Mesendoderm (in vitro differentiated cells): Measurements from ENCODE around the gene FBLN2.

Experiments used
- DNase-seq: peaks from one replicate; pipeline ENCODE4 v3.0.0; 2013
- H2AK5ac ChIP-seq: 2 replicates; pipeline ENCODE4 v1.6.1; 2013; ENCODE audit warnings: low read length, inconsistent platforms
- H2BK120ac ChIP-seq: 2 replicates; pipeline ENCODE4 v1.6.1; 2013; ENCODE audit warnings: low read depth, mild to moderate bottlenecking, low read length, moderate library complexity, mixed read lengths
- H2BK15ac ChIP-seq: replicated peaks from 2 replicates; pipeline ENCODE4 v1.6.1; 2013; ENCODE audit warnings: low read depth, mild to moderate bottlenecking, moderate library complexity
- H2BK5ac ChIP-seq: 2 replicates; pipeline ENCODE4 v1.6.1; 2013; ENCODE audit warnings: low read length, inconsistent platforms
- H3K18ac ChIP-seq: 2 replicates; pipeline ENCODE4 v1.6.1; 2013; ENCODE audit warnings: mild to moderate bottlenecking, low read length, mixed read lengths
- H3K23ac ChIP-seq: one replicate; pipeline ENCODE4 v1.6.1; 2013; ENCODE audit warnings: low read length
- H3K27ac ChIP-seq: 2 replicates; pipeline ENCODE4 v1.5.1; 2013; ENCODE audit warnings: low read depth, mild to moderate bottlenecking, inconsistent platforms, low read length, moderate library complexity
- H3K27me3 ChIP-seq: 2 replicates; pipeline ENCODE4 v1.6.1; 2013; ENCODE audit warnings: low read length, control low read depth, mild to moderate bottlenecking, inconsistent platforms; ENCODE audit not compliant: insufficient read depth, poor library complexity
- H3K36me3 ChIP-seq: 2 replicates; pipeline ENCODE4 v1.6.1; 2013; ENCODE audit warnings: low read length, inconsistent platforms; ENCODE audit not compliant: control insufficient read depth, insufficient read depth
- H3K4ac ChIP-seq: one replicate; pipeline ENCODE4 v1.6.1; 2013; ENCODE audit warnings: low read depth, mild to moderate bottlenecking, low read length, moderate library complexity
- H3K4me1 ChIP-seq: 2 replicates; pipeline ENCODE4 v1.6.1; 2013; ENCODE audit warnings: low read depth, low read length, inconsistent platforms; ENCODE audit not compliant: control insufficient read depth
- H3K4me2 ChIP-seq: 2 replicates; pipeline ENCODE4 v1.6.1; 2013; ENCODE audit warnings: low read length
- H3K4me3 ChIP-seq: 2 replicates; pipeline ENCODE4 v1.5.1; 2013; ENCODE audit warnings: mild to moderate bottlenecking, low read length
- H3K56ac ChIP-seq: one replicate; pipeline ENCODE4 v1.6.1; 2013; ENCODE audit warnings: low read length
- H3K79me1 ChIP-seq: 2 replicates; pipeline ENCODE4 v1.6.1; 2013; ENCODE audit warnings: low read length, inconsistent platforms
- H3K79me2 ChIP-seq: 2 replicates; pipeline ENCODE4 v1.6.1; 2013; ENCODE audit warnings: mild to moderate bottlenecking, low read length; ENCODE audit not compliant: control insufficient read depth, insufficient read depth
- H3K9ac ChIP-seq: 2 replicates; pipeline ENCODE4 v1.6.1; 2013; ENCODE audit warnings: low read length, inconsistent platforms
- H4K5ac ChIP-seq: one replicate; pipeline ENCODE4 v1.6.1; 2013; ENCODE audit warnings: low read length
- H4K8ac ChIP-seq: one replicate; pipeline ENCODE4 v1.6.1; 2013; ENCODE audit warnings: low read depth, mild to moderate bottlenecking, control low read depth, low read length, moderate library complexity
- WGBS: extraction: QIAGEN DNeasy Blood & Tissue Kit; methylation state at CpG from one replicate; pipeline ENCODE4 v1.1.7; 2013; ENCODE audit warnings: low lambda C conversion rate, missing lambda C conversion rate; ENCODE audit not compliant: insufficient coverage; ENCODE audit errors: extremely low coverage; 5-methylcytosine and 5-hydroxymethylcytosine counted together

The FBLN2 gene

GRCh38 chr3:13569201-13569600, 20.3 kb downstream of the FBLN2 start:
- H3K4me1 ChIP-seq = peaks cover 6% of the 10 kb centered on the region
- no peaks in the 10 kb centered on the region for H3K36me3 ChIP-seq
- H2BK5ac ChIP-seq = no peak overlapping the region
- no peak overlapping the region for H4K8ac ChIP-seq
- H3K18ac ChIP-seq = no peak overlapping the region
- no peaks in the 10 kb centered on the region for H3K27me3 ChIP-seq
- H3K4ac ChIP-seq = no peak overlapping the region
- no peak overlapping the region for H3K4me2 ChIP-seq
- H2AK5ac ChIP-seq = no peak overlapping the region
- no CpG with 5 or more reads among the region's 7 CpGs for WGBS
- H3K79me1 ChIP-seq = no peaks in the 10 kb centered on the region
- no peak overlapping the region for H3K9ac ChIP-seq
- peak overlapping the region; percentile 24 for H3K23ac ChIP-seq
- H2BK15ac ChIP-seq = no peak overlapping the region
- no peak overlapping the region for H3K4me3 ChIP-seq
- H3K56ac ChIP-seq = no peak overlapping the region
- no peak overlapping the region for H3K27ac ChIP-seq
- no peaks in the 10 kb centered on the region for H3K79me2 ChIP-seq
- no peak for DNase-seq
- H2BK120ac ChIP-seq = no peak overlapping the region
- H4K5ac ChIP-seq = no peak overlapping the region

- H2BK120ac ChIP-seq = no peak overlapping the region
- no peak overlapping the region for H4K5ac ChIP-seq
- peak overlapping the region; percentile 24 for H3K23ac ChIP-seq
- no peak overlapping the region for H2BK5ac ChIP-seq
- no peaks in the 10 kb centered on the region for H3K79me2 ChIP-seq
- no peak overlapping the region for H3K4ac ChIP-seq
- H3K4me3 ChIP-seq = no peak overlapping the region
- H3K9ac ChIP-seq = no peak overlapping the region
- no peak overlapping the region for H2BK15ac ChIP-seq
- no peak for DNase-seq
- H3K27me3 ChIP-seq = no peaks in the 10 kb centered on the region
- no peak overlapping the region for H4K8ac ChIP-seq
- H3K18ac ChIP-seq = no peak overlapping the region
- no CpG with 5 or more reads among the region's 26 CpGs for whole genome bisulfite sequencing
- H3K36me3 ChIP-seq = no peaks in the 10 kb centered on the region
- peak overlapping the region; percentile 42 for H3K56ac ChIP-seq
- peaks cover 8% of the 10 kb centered on the region for H3K4me1 ChIP-seq
- no peak overlapping the region for H3K27ac ChIP-seq
- H2AK5ac ChIP-seq = no peak overlapping the region
- H3K4me2 ChIP-seq = no peak overlapping the region
- H3K79me1 ChIP-seq = no peaks in the 10 kb centered on the region
Observed at GRCh38 chr3:13569641-13570390, 20.9 kb downstream of the FBLN2 start.

- no peaks in the 10 kb centered on the region for H3K79me2 ChIP-seq
- H3K18ac ChIP-seq = no peak overlapping the region
- H3K23ac ChIP-seq = no peak overlapping the region
- no peak overlapping the region for H3K4me3 ChIP-seq
- H3K56ac ChIP-seq = no peak overlapping the region
- no peak overlapping the region for H2BK15ac ChIP-seq
- H3K27ac ChIP-seq = no peak overlapping the region
- H2BK120ac ChIP-seq = no peak overlapping the region
- no peaks in the 10 kb centered on the region for H3K36me3 ChIP-seq
- no peak overlapping the region for H3K4ac ChIP-seq
- H4K8ac ChIP-seq = no peak overlapping the region
- H3K9ac ChIP-seq = no peak overlapping the region
- WGBS = no CpG with 5 or more reads among the region's 46 CpGs
- H3K79me1 ChIP-seq = no peaks in the 10 kb centered on the region
- H2AK5ac ChIP-seq = no peak overlapping the region
- H3K27me3 ChIP-seq = no peaks in the 10 kb centered on the region
- H2BK5ac ChIP-seq = no peak overlapping the region
- no peak for DNase-seq
- H3K4me1 ChIP-seq = peaks cover 12% of the 10 kb centered on the region
- no peak overlapping the region for H3K4me2 ChIP-seq
- no peak overlapping the region for H4K5ac ChIP-seq
Observed at GRCh38 chr3:13570391-13571194, 21.7 kb downstream of the FBLN2 start.

- no CpG with 5 or more reads among the region's 11 CpGs for WGBS
- H3K4me3 ChIP-seq = no peak overlapping the region
- no peak overlapping the region for H3K4me2 ChIP-seq
- H3K27ac ChIP-seq = no peak overlapping the region
- H2BK15ac ChIP-seq = no peak overlapping the region
- no peak overlapping the region for H3K56ac ChIP-seq
- H3K36me3 ChIP-seq = no peaks in the 10 kb centered on the region
- no peak overlapping the region for H4K8ac ChIP-seq
- no peak overlapping the region for H3K18ac ChIP-seq
- H2BK5ac ChIP-seq = no peak overlapping the region
- peaks cover 19% of the 10 kb centered on the region for H3K4me1 ChIP-seq
- H3K27me3 ChIP-seq = no peaks in the 10 kb centered on the region
- H4K5ac ChIP-seq = no peak overlapping the region
- H3K4ac ChIP-seq = no peak overlapping the region
- no peak for DNase-seq
- no peak overlapping the region for H2BK120ac ChIP-seq
- no peak overlapping the region for H2AK5ac ChIP-seq
- no peaks in the 10 kb centered on the region for H3K79me2 ChIP-seq
- H3K79me1 ChIP-seq = no peaks in the 10 kb centered on the region
- no peak overlapping the region for H3K9ac ChIP-seq
- H3K23ac ChIP-seq = no peak overlapping the region
Observed at GRCh38 chr3:13571264-13571663, 22.3 kb downstream of the FBLN2 start.

- H3K4me1 ChIP-seq = peaks cover 19% of the 10 kb centered on the region
Observed at GRCh38 chr3:13571831-13572750, 23.2 kb downstream of the FBLN2 start.

More at GRCh38 chr3:13571831-13572750, 23.2 kb downstream of the FBLN2 start:
- Histone ChIP-seq H2AK5ac (no peak overlapping the region), H3K27ac (no peak overlapping the region), H4K8ac (no peak overlapping the region), H3K9ac (no peak overlapping the region), H3K18ac (no peak overlapping the region), H3K23ac (no peak overlapping the region), H3K56ac (no peak overlapping the region), H2BK120ac (no peak overlapping the region), H3K27me3 (no peaks in the 10 kb centered on the region), H3K4me2 (no peak overlapping the region), H3K4ac (no peak overlapping the region), H3K79me2 (no peaks in the 10 kb centered on the region), H2BK5ac (no peak overlapping the region), H3K79me1 (no peaks in the 10 kb centered on the region), H2BK15ac (no peak overlapping the region), H4K5ac (no peak overlapping the region), H3K4me3 (no peak overlapping the region), H3K36me3 (no peaks in the 10 kb centered on the region)
- no CpG with 5 or more reads among the region's 18 CpGs for WGBS
- DNase-seq = no peak
